IPS-20b (cell line): ENCODE data around the gene CBLC.

Experiments used
- H3K27ac ChIP-seq: one replicate; pipeline ENCODE4 v1.5.1; 2013; ENCODE audit warnings: low read length
- H3K27me3 ChIP-seq: 2 replicates; pipeline ENCODE4 v1.6.1; 2013; ENCODE audit warnings: mild to moderate bottlenecking, low read length, inconsistent platforms; ENCODE audit not compliant: insufficient read depth
- H3K36me3 ChIP-seq: 2 replicates; pipeline ENCODE4 v1.6.1; 2013; ENCODE audit warnings: low read depth, mild to moderate bottlenecking, inconsistent platforms, low read length, moderate library complexity; ENCODE audit not compliant: insufficient read depth
- H3K4me1 ChIP-seq: 2 replicates; pipeline ENCODE4 v1.6.1; 2013; ENCODE audit warnings: mild to moderate bottlenecking, control low read depth, inconsistent platforms, low read length, moderate library complexity; ENCODE audit not compliant: insufficient read depth
- H3K4me3 ChIP-seq: 2 replicates; pipeline ENCODE4 v1.5.1; 2013; ENCODE audit warnings: mild to moderate bottlenecking, low read length, inconsistent platforms
- H3K9ac ChIP-seq: 2 replicates; pipeline ENCODE4 v1.6.1; 2013; ENCODE audit warnings: low read depth, mild to moderate bottlenecking, inconsistent platforms, low read length, moderate library complexity
- H3K9me3 ChIP-seq: 2 replicates; pipeline ENCODE4 v1.6.1; 2013; ENCODE audit warnings: mild to moderate bottlenecking, low read depth, low read length, inconsistent platforms; ENCODE audit not compliant: insufficient read depth

CBLC gene

GRCh38 chr19:44738603-44739558 lies 38.8 kb upstream of the CBLC start:
- H3K9ac ChIP-seq: no peak overlapping the region

GRCh38 chr19:44740351-44740824 lies 37.3 kb upstream of the CBLC start:
- no peaks in the 10 kb centered on the region for H3K4me1 ChIP-seq
- no peaks in the 10 kb centered on the region for H3K36me3 ChIP-seq
- no peak overlapping the region for H3K4me3 ChIP-seq
- H3K27ac ChIP-seq: no peak overlapping the region
- no peak overlapping the region for H3K9ac ChIP-seq
- H3K9me3 ChIP-seq: no peaks in the 10 kb centered on the region
- peaks cover 9% of the 10 kb centered on the region for H3K27me3 ChIP-seq

More at GRCh38 chr19:44738603-44739558, 38.8 kb upstream of the CBLC start:
- no peaks in the 10 kb centered on the region for H3K36me3 ChIP-seq
- H3K27ac ChIP-seq: no peak overlapping the region
- H3K9me3 ChIP-seq: no peaks in the 10 kb centered on the region
- H3K4me1 ChIP-seq: no peaks in the 10 kb centered on the region
- H3K4me3 ChIP-seq: no peak overlapping the region
- no peaks in the 10 kb centered on the region for H3K27me3 ChIP-seq

GRCh38 chr19:44741258-44741731 lies 36.4 kb upstream of the CBLC start:
- peaks cover 19% of the 10 kb centered on the region for H3K27me3 ChIP-seq
- H3K36me3 ChIP-seq: no peaks in the 10 kb centered on the region
- no peak overlapping the region for H3K9ac ChIP-seq
- H3K4me3 ChIP-seq: no peak overlapping the region
- no peaks in the 10 kb centered on the region for H3K9me3 ChIP-seq
- H3K4me1 ChIP-seq: no peaks in the 10 kb centered on the region
- H3K27ac ChIP-seq: no peak overlapping the region

DNA sequence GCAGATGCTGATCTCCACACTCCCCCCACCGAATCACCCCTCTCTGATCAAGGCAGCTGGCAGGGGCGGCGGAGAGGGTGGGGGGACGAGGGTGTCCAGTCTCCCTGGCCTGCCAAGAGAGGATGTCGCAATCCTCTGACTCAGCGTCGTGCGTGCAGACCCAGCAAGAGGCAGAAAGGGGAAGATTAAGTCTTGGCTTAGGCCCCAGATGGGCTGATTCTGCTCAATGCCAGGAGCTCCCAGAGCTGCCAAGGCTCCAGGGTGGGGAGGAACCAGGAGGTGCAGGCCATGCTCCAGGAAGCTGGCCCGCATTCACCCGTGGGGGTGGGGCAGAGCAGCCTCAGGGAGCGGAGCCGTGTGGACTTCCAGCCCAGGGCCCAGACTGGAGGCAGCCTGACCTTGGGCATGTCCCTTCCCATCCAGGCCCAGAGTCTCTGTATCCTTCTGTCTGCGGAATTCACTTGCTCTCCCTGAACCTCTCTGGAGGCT lies 35.8 kb upstream of the CBLC start:
- Histone ChIP-seq H3K9ac (no peak overlapping the region), H3K9me3 (no peaks in the 10 kb centered on the region), H3K4me3 (no peak overlapping the region), H3K4me1 (no peaks in the 10 kb centered on the region; the same call in 1 of the 2 replicates), H3K36me3 (no peaks in the 10 kb centered on the region), H3K27ac (no peak overlapping the region), H3K27me3 (peaks cover 24% of the 10 kb centered on the region)

- Histone ChIP-seq H3K9ac (no peak overlapping the region), H3K4me1 (peaks cover 2% of the 10 kb centered on the region; the same call in 1 of the 2 replicates), H3K4me3 (no peak overlapping the region), H3K27me3 (peaks cover 31% of the 10 kb centered on the region), H3K27ac (no peak overlapping the region), H3K9me3 (no peaks in the 10 kb centered on the region), H3K36me3 (no peaks in the 10 kb centered on the region)
These were observed 35.2 kb upstream of the CBLC start for GRCh38 chr19:44742330-44743061.

- H3K4me1 ChIP-seq: peaks cover 2% of the 10 kb centered on the region; the same call in 1 of the 2 replicates
- no peak overlapping the region for H3K27ac ChIP-seq
These were observed 32.8 kb upstream of the CBLC start for GRCh38 chr19:44744871-44745332.

DNA sequence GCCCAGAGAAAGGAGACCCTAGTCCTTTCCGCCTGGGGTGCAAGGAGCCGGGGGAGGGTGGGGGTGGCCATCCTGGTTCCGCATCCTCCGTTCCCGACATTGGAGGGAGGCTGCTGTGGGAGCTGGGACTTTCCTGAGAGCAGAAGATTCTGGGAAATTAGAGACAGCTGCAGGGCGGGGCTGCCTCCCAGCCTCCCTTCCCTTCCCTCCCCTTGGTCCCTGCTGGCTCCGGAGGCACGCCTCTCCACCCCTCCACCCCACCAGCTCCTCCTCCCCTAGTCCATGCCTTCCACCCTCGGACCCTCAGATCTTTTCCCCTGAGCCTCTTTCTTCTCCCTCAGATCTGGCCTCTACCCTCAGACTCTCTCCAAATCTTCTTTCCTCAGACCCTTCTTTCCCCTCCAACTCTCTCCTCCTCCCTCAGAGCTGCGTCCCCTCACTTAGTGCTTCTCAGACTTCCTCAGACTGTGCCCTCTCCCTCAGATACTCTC lies 32.3 kb upstream of the CBLC start:
- no peaks in the 10 kb centered on the region for H3K36me3 ChIP-seq
- no peaks in the 10 kb centered on the region for H3K9me3 ChIP-seq
- H3K4me3 ChIP-seq: no peak overlapping the region
- peaks cover 2% of the 10 kb centered on the region; the same call in 1 of the 2 replicates for H3K4me1 ChIP-seq
- no peak overlapping the region for H3K27ac ChIP-seq
- H3K9ac ChIP-seq: no peak overlapping the region
- peaks cover 57% of the 10 kb centered on the region for H3K27me3 ChIP-seq

More at GRCh38 chr19:44744871-44745332, 32.8 kb upstream of the CBLC start:
- Histone ChIP-seq H3K36me3 (no peaks in the 10 kb centered on the region), H3K9me3 (no peaks in the 10 kb centered on the region), H3K27me3 (peaks cover 52% of the 10 kb centered on the region), H3K9ac (no peak overlapping the region), H3K4me3 (no peak overlapping the region)

GRCh38 chr19:44745887-44746600 lies 31.6 kb upstream of the CBLC start:
- Histone ChIP-seq H3K9ac (no peak overlapping the region), H3K9me3 (no peaks in the 10 kb centered on the region), H3K4me3 (no peak overlapping the region), H3K4me1 (peaks cover 2% of the 10 kb centered on the region; the same call in 1 of the 2 replicates), H3K27ac (no peak overlapping the region), H3K27me3 (peaks cover 64% of the 10 kb centered on the region), H3K36me3 (no peaks in the 10 kb centered on the region)

DNA sequence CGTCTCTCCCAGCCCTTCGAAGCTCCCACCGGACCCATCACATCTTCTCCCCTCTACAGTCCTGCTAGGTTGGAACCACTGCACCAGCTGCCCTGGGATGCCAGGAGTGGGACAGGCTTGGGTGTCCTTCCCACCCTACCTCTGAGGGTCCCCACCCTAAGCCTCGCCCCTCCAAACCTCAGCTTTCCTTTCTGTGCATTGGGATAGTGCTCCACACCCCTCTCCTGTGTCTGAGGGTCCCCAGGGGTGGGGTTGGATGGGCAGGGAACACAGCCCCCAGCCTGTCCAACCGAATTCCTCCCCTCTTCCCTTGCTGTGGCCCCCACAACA lies 31.1 kb upstream of the CBLC start:
- Histone ChIP-seq H3K9ac (no peak overlapping the region), H3K27ac (no peak overlapping the region), H3K4me1 (peaks cover 2% of the 10 kb centered on the region; the same call in 1 of the 2 replicates)

GRCh38 chr19:44746946-44747738 lies 30.5 kb upstream of the CBLC start:
- peaks cover 2% of the 10 kb centered on the region; the same call in 1 of the 2 replicates for H3K4me1 ChIP-seq
- no peaks in the 10 kb centered on the region for H3K36me3 ChIP-seq
- no peak overlapping the region for H3K27ac ChIP-seq
- H3K9ac ChIP-seq: no peak overlapping the region; the same call in 1 of the 2 replicates
- H3K27me3 ChIP-seq: peaks cover 75% of the 10 kb centered on the region
- peak overlapping the region; percentile 80 for H3K4me3 ChIP-seq
- H3K9me3 ChIP-seq: no peaks in the 10 kb centered on the region

More for the DNA sequence above, 31.1 kb upstream of the CBLC start:
- Histone ChIP-seq H3K27me3 (peaks cover 69% of the 10 kb centered on the region), H3K9me3 (no peaks in the 10 kb centered on the region), H3K4me3 (no peak overlapping the region), H3K36me3 (no peaks in the 10 kb centered on the region)
